Subcutaneous adipose tissue (tissue), 4 donors: ENCODE measurements around the gene NSD2. TPM values are rescaled to one million over a fixed set of nuclear protein-coding genes. Genes with fewer than 3 reads are reported as not detected.

Experiments used
- CTCF ChIP-seq: fragments of 450-650 bp; IDR thresholded peaks from one replicate; pipeline ENCODE4 v1.5.1; 2016; ENCODE audit warnings: low read depth, mild to moderate bottlenecking, control low read depth, antibody characterized with exemption, moderate library complexity
- total RNA-seq, 4 donors: library from RNA; depleted of rRNA; stranded (reverse); fragments of >200 nt; gene quantifications; one replicate each; pipeline ENCODE4 v1.1.0, GENCODE V29; 2016

Gene NSD2
- total RNA-seq, 4 donors from 2014 or later = 22.3 to 49.9 (median 33.7) TPM

- no peak for TF ChIP-seq CTCF
These were observed 19.9 kb downstream of the NSD2 start for GRCh38 chr4:1890979-1891570.

GRCh38 chr4:1895971-1896657 is 24.9 kb downstream of the NSD2 start:
- no peak for TF ChIP-seq CTCF

GRCh38 chr4:1896658-1896991 is 25.4 kb downstream of the NSD2 start:
- TF ChIP-seq CTCF = no peak

GRCh38 chr4:1898007-1898406 is 26.8 kb downstream of the NSD2 start:
- no peak for TF ChIP-seq CTCF

GRCh38 chr4:1898681-1899080 is 27.5 kb downstream of the NSD2 start:
- no peak for TF ChIP-seq CTCF

- no peak for TF ChIP-seq CTCF
These were observed 28.2 kb downstream of the NSD2 start for GRCh38 chr4:1899149-1900086.

- no peak for TF ChIP-seq CTCF
These were observed 28.9 kb downstream of the NSD2 start for GRCh38 chr4:1900087-1900433.
